Measurements from ENCODE around the gene PCYT2.

DNA sequence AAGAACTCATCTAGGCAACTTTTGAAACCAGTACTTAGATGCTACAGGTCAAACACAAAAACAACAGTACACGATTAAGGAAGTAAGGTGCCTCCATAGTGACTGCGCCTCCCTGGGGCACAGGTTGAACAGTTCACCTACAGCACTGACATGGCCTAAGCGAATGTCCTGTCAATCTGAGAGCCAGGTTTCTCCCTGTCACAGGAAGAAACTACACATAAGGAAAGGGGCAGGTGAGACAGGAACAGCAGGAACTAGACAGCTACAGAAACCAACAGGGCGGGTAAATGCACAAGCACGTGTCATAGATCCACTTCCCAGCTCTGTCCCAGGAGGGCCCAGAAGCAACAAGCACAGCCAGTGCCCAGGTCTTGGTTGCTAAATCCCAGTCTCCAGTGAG, 32.1 kb downstream of the PCYT2 start:
- TF ChIP-seq POLR2A (IDR thresholded peaks at IDR 0.05) (no peak), POLR2AphosphoS5 (IDR thresholded peaks at IDR 0.05) (no peak)
- TF ChIP-seq, protein P1, sequence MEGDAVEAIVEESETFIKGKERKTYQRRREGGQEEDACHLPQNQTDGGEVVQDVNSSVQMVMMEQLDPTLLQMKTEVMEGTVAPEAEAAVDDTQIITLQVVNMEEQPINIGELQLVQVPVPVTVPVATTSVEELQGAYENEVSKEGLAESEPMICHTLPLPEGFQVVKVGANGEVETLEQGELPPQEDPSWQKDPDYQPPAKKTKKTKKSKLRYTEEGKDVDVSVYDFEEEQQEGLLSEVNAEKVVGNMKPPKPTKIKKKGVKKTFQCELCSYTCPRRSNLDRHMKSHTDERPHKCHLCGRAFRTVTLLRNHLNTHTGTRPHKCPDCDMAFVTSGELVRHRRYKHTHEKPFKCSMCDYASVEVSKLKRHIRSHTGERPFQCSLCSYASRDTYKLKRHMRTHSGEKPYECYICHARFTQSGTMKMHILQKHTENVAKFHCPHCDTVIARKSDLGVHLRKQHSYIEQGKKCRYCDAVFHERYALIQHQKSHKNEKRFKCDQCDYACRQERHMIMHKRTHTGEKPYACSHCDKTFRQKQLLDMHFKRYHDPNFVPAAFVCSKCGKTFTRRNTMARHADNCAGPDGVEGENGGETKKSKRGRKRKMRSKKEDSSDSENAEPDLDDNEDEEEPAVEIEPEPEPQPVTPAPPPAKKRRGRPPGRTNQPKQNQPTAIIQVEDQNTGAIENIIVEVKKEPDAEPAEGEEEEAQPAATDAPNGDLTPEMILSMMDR (IDR thresholded peaks at IDR 0.05) = no peak

Data from prostate gland (tissue), 2 donors.